Activated T-helper 1 cell treated with Interleukin-2 at 50 U/mL for 16 hours (primary cell): Measurements from ENCODE around the gene MINAR1.

ENCODE experiments used
- DNase-seq: peaks from one replicate; pipeline ENCODE4 v3.0.0-alpha.2; 2020; ENCODE audit warnings: low read depth

The MINAR1 gene

GRCh38 chr15:79430901-79431635 is 1.1 kb upstream of the MINAR1 start:
- DNase-seq, result no peak

- DNase-seq, result no peak
Measured at GRCh38 chr15:79432345-79433275, 474 bp downstream of the MINAR1 start.

- no peak for DNase-seq
Measured at GRCh38 chr15:79433276-79433990, 1.3 kb downstream of the MINAR1 start.

GRCh38 chr15:79434361-79434760 is 2.2 kb downstream of the MINAR1 start:
- DNase-seq, result no peak

- no peak for DNase-seq
Measured at GRCh38 chr15:79436037-79436780, 4.1 kb downstream of the MINAR1 start.

GRCh38 chr15:79437275-79438000 is 5.3 kb downstream of the MINAR1 start:
- no peak for DNase-seq

GRCh38 chr15:79439236-79439635 is 7.1 kb downstream of the MINAR1 start:
- DNase-seq, result no peak

- DNase-seq, result no peak
Measured at GRCh38 chr15:79440355-79440908, 8.3 kb downstream of the MINAR1 start.

- DNase-seq, result no peak
Measured at GRCh38 chr15:79442911-79443310, 10.8 kb downstream of the MINAR1 start.

- no peak for DNase-seq
Measured at GRCh38 chr15:79447060-79447459, 14.9 kb downstream of the MINAR1 start.

GRCh38 chr15:79450648-79451047 is 18.5 kb downstream of the MINAR1 start:
- no peak for DNase-seq

GRCh38 chr15:79451361-79451999 is 19.3 kb downstream of the MINAR1 start:
- no peak for DNase-seq

GRCh38 chr15:79452244-79453051 is 20.3 kb downstream of the MINAR1 start:
- DNase-seq, result no peak

GRCh38 chr15:79453446-79453845 is 21.3 kb downstream of the MINAR1 start:
- no peak for DNase-seq

GRCh38 chr15:79454063-79454462 is 21.9 kb downstream of the MINAR1 start:
- DNase-seq, result no peak

- no peak for DNase-seq
Measured at GRCh38 chr15:79455361-79455760, 23.2 kb downstream of the MINAR1 start.

GRCh38 chr15:79455943-79456342 is 23.8 kb downstream of the MINAR1 start:
- DNase-seq, result no peak

GRCh38 chr15:79458491-79458890 is 26.4 kb downstream of the MINAR1 start:
- DNase-seq, result no peak

GRCh38 chr15:79459666-79460065 is 27.5 kb downstream of the MINAR1 start:
- no peak for DNase-seq
